WTC11 (cell line): ENCODE data around the gene SLC5A2. TPM values are rescaled to one million over a fixed set of nuclear protein-coding genes. Genes with fewer than 3 reads are reported as not detected.

Experiments
- ATAC-seq: fragments of 200-7000 bp; cut with Tn5 transposase; 2 replicates; pipeline ENCODE4 v1.10.0; 2021; ENCODE audit warnings: mild to moderate bottlenecking, moderate library complexity
- CTCF ChIA-PET: fragments of 300-600 bp; sonication (Branson Sonifier 250); formaldehyde crosslinking; loops from one replicate; lab custom pipeline; 2021; ENCODE audit warnings: antibody characterized with exemption; lab: Charles Lee
- POLR2A ChIA-PET: fragments of 350-600 bp; sonication (Branson Sonifier 250); formaldehyde crosslinking; loops from one replicate; lab custom pipeline; 2021; ENCODE audit warnings: antibody characterized with exemption; lab: Charles Lee
- DNase-seq: peaks from one replicate; pipeline ENCODE4 v3.0.0; 2021; ENCODE audit warnings: low spot score
- H3K27ac Mint-ChIP-seq: 2 replicates; pipeline ENCODE4 v1.8.0; 2021; ENCODE audit warnings: mixed read lengths
- H3K27me3 Mint-ChIP-seq: 2 replicates; pipeline ENCODE4 v1.8.0; 2021; ENCODE audit warnings: low read depth, mild to moderate bottlenecking, moderate library complexity, mixed read lengths
- H3K36me3 Mint-ChIP-seq: 2 replicates; pipeline ENCODE4 v1.8.0; 2021; ENCODE audit warnings: mixed read lengths
- H3K4me1 Mint-ChIP-seq: 2 replicates; pipeline ENCODE4 v1.8.0; 2022; ENCODE audit warnings: mixed read lengths
- H3K4me3 Mint-ChIP-seq: 2 replicates; pipeline ENCODE4 v1.8.0; 2021; ENCODE audit warnings: mild to moderate bottlenecking, moderate library complexity, mixed read lengths
- H3K9me3 Mint-ChIP-seq: 2 replicates; pipeline ENCODE4 v1.8.0; 2021; ENCODE audit warnings: mixed read lengths
- E2F5 ChIP-seq: sonication (generic); formaldehyde crosslinking; IDR thresholded peaks from 2 replicates; pipeline ENCODE4 v1.8.1; 2022; ENCODE audit warnings: mild to moderate bottlenecking, moderate library complexity, missing genetic modification reagents
- ELF4 ChIP-seq: sonication (generic); formaldehyde crosslinking; IDR thresholded peaks from 2 replicates; pipeline ENCODE4 v1.8.1; 2022; ENCODE audit warnings: low read depth, mild to moderate bottlenecking, moderate library complexity, missing genetic modification reagents
- FOXK1 ChIP-seq: sonication (generic); formaldehyde crosslinking; IDR thresholded peaks from 2 replicates; pipeline ENCODE4 v1.8.0; 2022; ENCODE audit warnings: mild to moderate bottlenecking, moderate library complexity, missing genetic modification reagents
- FOXP4 ChIP-seq: sonication (generic); formaldehyde crosslinking; IDR thresholded peaks from 2 replicates; pipeline ENCODE4 v1.8.0; 2022; ENCODE audit warnings: mild to moderate bottlenecking, missing genetic modification reagents
- GABPB1 ChIP-seq: sonication (generic); formaldehyde crosslinking; IDR thresholded peaks from 2 replicates; pipeline ENCODE4 v1.8.1; 2023; ENCODE audit warnings: mild to moderate bottlenecking, missing genetic modification reagents
- GRHL2 ChIP-seq: fragments of 250-450 bp; sonication (Bioruptor Pico); IDR thresholded peaks from 2 replicates; pipeline ENCODE4 v1.8.0; 2022; ENCODE audit warnings: mild to moderate bottlenecking, moderate library complexity; ENCODE audit not compliant: insufficient replicate concordance, severe bottlenecking
- IRF2 ChIP-seq: sonication (generic); formaldehyde crosslinking; IDR thresholded peaks from 2 replicates; pipeline ENCODE4 v1.8.0; 2022; ENCODE audit warnings: low read depth, missing genetic modification reagents, borderline replicate concordance
- JUN ChIP-seq: sonication (generic); formaldehyde crosslinking; IDR thresholded peaks from 2 replicates; pipeline ENCODE4 v1.8.0; 2023; ENCODE audit warnings: mild to moderate bottlenecking, missing genetic modification reagents
- KAT7 ChIP-seq: sonication (generic); formaldehyde crosslinking; IDR thresholded peaks from 2 replicates; pipeline ENCODE4 v1.8.1; 2023; ENCODE audit warnings: missing genetic modification reagents, mild to moderate bottlenecking, borderline replicate concordance
- MAX ChIP-seq: sonication (generic); formaldehyde crosslinking; IDR thresholded peaks from 2 replicates; pipeline ENCODE4 v1.8.0; 2022; ENCODE audit warnings: mild to moderate bottlenecking, missing genetic modification reagents
- MXD4 ChIP-seq: fragments of 250-450 bp; sonication (Bioruptor Pico); IDR thresholded peaks from 2 replicates; pipeline ENCODE4 v1.8.0; 2021; ENCODE audit warnings: mild to moderate bottlenecking, moderate library complexity, borderline replicate concordance
- SOX15 ChIP-seq: fragments of 250-450 bp; sonication (Bioruptor Pico); IDR thresholded peaks from 2 replicates; pipeline ENCODE4 v1.9.0; 2021; ENCODE audit warnings: mild to moderate bottlenecking
- STAT6 ChIP-seq: sonication (generic); formaldehyde crosslinking; conservative IDR thresholded peaks from 2 replicates; pipeline ENCODE4 v1.8.1; 2023; ENCODE audit warnings: mild to moderate bottlenecking, low read depth, missing genetic modification reagents, moderate library complexity
- TEAD1 ChIP-seq: sonication (generic); formaldehyde crosslinking; IDR thresholded peaks from 2 replicates; pipeline ENCODE4 v1.8.0; 2022; ENCODE audit warnings: mild to moderate bottlenecking, missing genetic modification reagents
- TEAD4 ChIP-seq: sonication (generic); formaldehyde crosslinking; IDR thresholded peaks from 2 replicates; pipeline ENCODE4 v1.8.0; 2022; ENCODE audit warnings: mild to moderate bottlenecking, missing genetic modification reagents
- TP53 ChIP-seq: sonication (generic); formaldehyde crosslinking; IDR thresholded peaks from 2 replicates; pipeline ENCODE4 v1.8.1; 2023; ENCODE audit warnings: mild to moderate bottlenecking, missing genetic modification reagents
- USF1 ChIP-seq: sonication (generic); formaldehyde crosslinking; IDR thresholded peaks from 2 replicates; pipeline ENCODE4 v1.8.0; 2022; ENCODE audit warnings: mild to moderate bottlenecking, missing genetic modification reagents
- USF2 ChIP-seq: sonication (generic); formaldehyde crosslinking; IDR thresholded peaks from 2 replicates; pipeline ENCODE4 v1.8.1; 2023; ENCODE audit warnings: mild to moderate bottlenecking, missing genetic modification reagents, moderate library complexity
- ZNF512 ChIP-seq: sonication (generic); formaldehyde crosslinking; IDR thresholded peaks from 2 replicates; pipeline ENCODE4 v1.8.1; 2022; ENCODE audit warnings: missing genetic modification reagents, borderline replicate concordance
- ZNF532 ChIP-seq: fragments of 250-450 bp; sonication (Bioruptor Pico); IDR thresholded peaks from 2 replicates; pipeline ENCODE4 v1.9.0; 2021; ENCODE audit warnings: mild to moderate bottlenecking, borderline replicate concordance
- total RNA-seq: library from RNA; stranded (reverse); gene quantifications from 3 replicates; pipeline ENCODE4 v1.2.3, GENCODE V29; 2021

SLC5A2 gene
- total RNA-seq, 1 experiment from 2014 or later, result 0.83 TPM

- no peak for TF ChIP-seq STAT6 (CRISPR knock-in tag)
- TF ChIP-seq ZNF512 (CRISPR knock-in tag), result no peak
- 0 out of 2 replicates have a peak, but pooled peaks have one; percentile 6 for TF ChIP-seq USF1 (CRISPR knock-in tag)
- no peak for TF ChIP-seq ELF4
- no peak for TF ChIP-seq TP53 (CRISPR knock-in tag)
- no peak for TF ChIP-seq GRHL2 (CRISPR knock-in tag)
- peak; percentile 30; the same call in 1 of the 2 replicates for TF ChIP-seq JUN (CRISPR knock-in tag)
- TF ChIP-seq MAX (CRISPR knock-in tag), result peak; percentile 61; the same call in 1 of the 2 replicates
- no peak for TF ChIP-seq TEAD4 (CRISPR knock-in tag)
- TF ChIP-seq TEAD1 (CRISPR knock-in tag), result no peak
- TF ChIP-seq MXD4 (CRISPR knock-in tag), result no peak
These were observed 5.8 kb downstream of the SLC5A2 start (continued) for GRCh38 chr16:31488468-31489297.

GRCh38 chr16:31489298-31489564 lies 6.3 kb downstream of the SLC5A2 start:
- ATAC-seq, result no peak
- ChIA-PET POLR2A (interaction anchor here (1.6 kb wide), 1 partner anchor 40 kb away, joined by 5 read pairs; no protein-coding TSS in a partner anchor), CTCF (interaction anchor here (0.9 to 3.1 kb wide), 4 partner anchors 12 to 40 kb away, joined by 4 to 12 read pairs (median 8); no protein-coding TSS in a partner anchor)
- Mint-ChIP-seq H3K27me3 (peaks cover 66% of the 10 kb centered on the region), H3K4me3 (peak overlapping the region; percentile 78), H3K27ac (no peak overlapping the region), H3K36me3 (peaks cover 14% of the 10 kb centered on the region), H3K4me1 (peaks cover 8% of the 10 kb centered on the region), H3K9me3 (no peaks in the 10 kb centered on the region)
- DNase-seq, result no peak
- TF ChIP-seq FOXK1 (no peak), USF2 (CRISPR knock-in tag) (no peak), E2F5 (CRISPR knock-in tag) (no peak), FOXP4 (no peak), TP53 (CRISPR knock-in tag) (no peak), ZNF532 (CRISPR knock-in tag) (no peak), IRF2 (CRISPR knock-in tag) (no peak), GABPB1 (CRISPR knock-in tag) (no peak), KAT7 (CRISPR knock-in tag) (no peak), SOX15 (CRISPR knock-in tag) (no peak)
